HG02623 (cell line): ENCODE results near the gene OR5B21.

Experiments
- ATAC-seq: cut with Tn5 transposase; IDR thresholded peaks from one replicate; pipeline ENCODE4 v1.9.1; 2021; ENCODE audit warnings: moderate library complexity; ENCODE audit not compliant: unreplicated experiment

The OR5B21 gene

DNA sequence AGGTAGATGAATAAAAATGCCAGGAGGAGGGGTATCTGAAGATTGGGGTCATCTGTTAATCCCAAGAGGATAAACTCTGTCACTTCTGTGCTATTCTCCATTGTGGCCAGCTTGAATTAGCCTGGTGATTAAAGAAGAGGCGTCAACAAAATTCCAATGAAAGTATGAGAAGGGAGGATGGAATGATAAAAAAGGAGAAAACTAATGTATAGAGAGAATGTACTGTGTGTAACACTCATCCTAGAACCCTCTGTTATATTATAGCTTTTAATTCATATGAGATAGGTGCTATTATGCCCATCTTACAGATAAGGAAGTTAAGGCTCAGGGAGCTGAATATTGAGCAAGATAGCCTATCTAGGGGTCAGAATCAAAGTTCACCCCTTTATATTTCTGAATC lies at the start of gene OR5B21:
OR5B21 (minus strand) TSS at position 101 of the 400 bp plus-strand sequence; CDS start at position 101, 0 bp downstream.
- ATAC-seq = no peak

DNA sequence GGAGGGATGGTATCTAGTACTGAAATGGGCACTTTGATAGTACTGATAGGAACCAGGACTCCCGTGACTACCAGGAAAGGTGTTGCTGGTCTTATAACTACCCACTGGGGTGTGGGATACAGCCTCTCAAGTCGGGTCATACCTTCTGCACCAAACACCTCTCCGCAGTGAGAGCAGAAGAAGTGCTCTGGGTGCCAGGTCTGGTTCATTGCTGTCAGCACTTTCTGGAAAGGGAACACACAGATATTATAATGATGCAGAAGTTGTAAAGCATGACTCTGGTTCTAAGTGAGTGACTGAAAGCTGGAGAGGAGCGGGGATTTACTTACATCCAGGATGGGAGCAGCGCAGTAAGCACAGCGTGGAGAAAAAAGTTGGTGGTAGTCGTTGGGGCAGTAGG lies 41.7 kb upstream of the OR5B21 start:
- no peak for ATAC-seq

DNA sequence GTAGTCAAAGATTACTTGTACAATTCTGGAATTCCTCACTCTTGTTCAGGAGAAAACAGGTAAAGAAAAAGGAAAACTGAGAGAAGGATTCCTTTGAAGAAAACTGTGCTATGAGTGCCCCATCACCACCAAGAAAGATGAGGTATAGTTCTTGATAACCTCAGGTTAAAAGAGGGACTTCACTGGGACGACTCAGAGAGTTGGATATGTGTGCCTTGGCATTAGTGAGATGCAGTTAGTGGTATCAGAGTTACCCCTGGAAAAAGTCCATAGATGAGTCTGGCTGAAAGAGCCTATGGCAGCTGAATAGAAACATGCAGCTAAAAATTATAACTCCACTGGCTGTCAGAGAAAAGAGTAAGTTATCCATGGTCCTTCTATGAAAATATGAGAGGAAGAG lies 38.9 kb upstream of the OR5B21 start:
- ATAC-seq = no peak

DNA sequence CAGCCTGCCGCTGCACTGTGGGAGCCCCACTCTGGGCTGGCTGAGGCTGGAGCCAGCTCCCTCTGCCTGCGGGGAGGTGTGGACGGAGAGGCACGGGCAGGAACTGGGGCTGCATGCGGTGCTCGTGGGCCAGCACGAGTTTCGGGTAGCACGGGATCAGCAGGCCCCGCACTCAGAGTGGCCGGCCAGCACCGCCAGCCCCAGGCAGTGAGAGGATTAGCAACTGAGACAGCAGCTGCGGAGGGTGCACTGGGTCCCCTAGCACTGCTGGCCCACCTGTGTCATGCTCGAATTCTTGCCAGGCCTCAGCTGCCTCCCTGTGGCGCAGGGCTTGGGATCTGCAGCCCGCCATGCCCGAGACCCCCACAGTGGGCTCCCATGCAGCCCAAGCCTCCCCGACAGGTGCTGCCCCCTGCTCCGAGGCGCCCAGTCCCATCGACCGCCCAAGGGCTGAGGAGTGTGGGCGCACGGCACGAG lies 24.0 kb upstream of the OR5B21 start:
- ATAC-seq = no peak

DNA sequence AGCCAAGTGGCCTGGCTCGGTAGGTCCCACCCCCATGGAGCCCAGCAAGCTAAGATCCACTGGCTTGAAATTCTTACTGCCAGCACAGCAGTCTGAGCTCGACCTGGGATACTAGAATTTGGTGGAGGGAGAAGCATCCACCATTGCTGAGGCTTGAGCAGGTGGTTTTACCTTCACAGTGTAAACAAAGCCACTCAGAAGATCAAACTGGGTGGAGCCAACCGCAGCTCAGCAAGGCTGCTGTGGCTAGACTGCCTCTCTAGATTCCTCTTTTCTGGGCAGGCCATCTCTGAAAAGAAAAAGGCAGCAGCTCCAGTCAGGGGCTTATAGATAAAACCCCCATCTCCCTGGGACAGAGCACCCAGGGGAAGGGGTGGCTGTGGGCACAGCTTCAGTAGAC lies 22.3 kb upstream of the OR5B21 start:
- ATAC-seq = no peak

GRCh38 chr11:58527429-58527828 lies 19.5 kb upstream of the OR5B21 start:
- ATAC-seq = no peak

GRCh38 chr11:58526721-58527120 lies 18.8 kb upstream of the OR5B21 start:
- ATAC-seq = no peak

DNA sequence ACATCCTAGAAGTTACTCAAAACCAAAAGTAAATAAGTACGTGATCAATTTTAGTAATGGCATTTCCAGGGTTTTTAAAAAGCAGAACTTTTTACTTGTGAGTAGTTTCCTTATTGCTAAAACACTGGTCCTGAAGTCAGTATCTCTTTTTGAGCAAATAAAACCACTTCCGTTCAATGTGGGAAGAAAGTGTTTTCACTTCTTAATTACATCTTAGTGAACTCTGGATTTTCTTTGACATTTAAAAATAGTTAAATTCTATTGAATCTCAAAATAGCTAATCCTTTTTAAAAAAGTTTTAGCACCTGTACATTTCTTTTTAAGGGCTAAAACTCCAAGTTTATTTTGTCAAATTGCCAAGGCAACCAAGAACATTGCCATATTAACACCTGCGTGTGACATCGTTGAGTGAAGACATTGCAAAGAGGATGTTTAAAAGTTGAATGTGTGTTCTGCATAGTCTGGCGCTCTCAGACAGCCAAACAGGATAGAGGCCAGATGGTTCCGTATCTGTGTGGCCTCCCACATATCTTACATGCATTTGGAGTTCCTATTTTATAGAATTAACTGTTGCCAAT lies 17.2 kb upstream of the OR5B21 start:
- ATAC-seq = peak; percentile 83

DNA sequence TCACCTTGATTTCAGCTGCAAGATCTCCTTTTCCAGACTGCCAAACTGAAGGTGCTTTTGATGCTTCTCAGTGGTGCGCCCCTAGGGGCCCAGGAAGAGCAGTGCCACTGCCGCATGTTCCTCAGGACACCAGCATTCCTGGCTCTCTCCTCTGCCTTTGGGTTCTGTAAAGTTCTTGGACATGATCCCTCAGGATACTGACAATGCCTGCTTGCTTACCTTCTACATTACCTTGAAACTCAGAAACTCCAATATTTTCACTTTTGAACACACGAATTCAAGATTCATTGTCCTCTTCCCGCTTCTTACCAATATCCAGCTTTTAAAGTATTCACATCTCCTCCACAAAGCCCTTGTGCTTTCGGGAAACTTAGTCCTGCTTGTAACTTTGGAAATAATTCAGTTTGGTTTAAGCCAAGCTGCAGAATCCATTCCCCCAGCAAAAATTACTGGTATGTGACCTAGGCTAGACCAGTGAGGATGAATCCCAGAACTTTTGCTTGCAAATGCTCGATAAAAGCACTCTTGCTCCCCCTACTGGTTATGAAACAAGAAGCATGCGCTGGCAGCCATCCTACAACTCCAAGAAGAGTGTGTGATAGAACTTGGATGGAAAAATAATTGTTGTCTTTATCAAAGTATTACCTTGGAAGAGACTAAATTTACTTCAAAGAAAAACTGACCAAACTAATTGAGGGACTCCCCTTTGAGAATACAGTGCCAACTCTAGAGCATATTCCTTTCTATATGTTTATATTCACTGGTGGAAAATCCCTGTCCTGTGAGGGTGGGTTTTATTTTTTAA lies 16.5 kb upstream of the OR5B21 start:
- ATAC-seq = peak; percentile 29

DNA sequence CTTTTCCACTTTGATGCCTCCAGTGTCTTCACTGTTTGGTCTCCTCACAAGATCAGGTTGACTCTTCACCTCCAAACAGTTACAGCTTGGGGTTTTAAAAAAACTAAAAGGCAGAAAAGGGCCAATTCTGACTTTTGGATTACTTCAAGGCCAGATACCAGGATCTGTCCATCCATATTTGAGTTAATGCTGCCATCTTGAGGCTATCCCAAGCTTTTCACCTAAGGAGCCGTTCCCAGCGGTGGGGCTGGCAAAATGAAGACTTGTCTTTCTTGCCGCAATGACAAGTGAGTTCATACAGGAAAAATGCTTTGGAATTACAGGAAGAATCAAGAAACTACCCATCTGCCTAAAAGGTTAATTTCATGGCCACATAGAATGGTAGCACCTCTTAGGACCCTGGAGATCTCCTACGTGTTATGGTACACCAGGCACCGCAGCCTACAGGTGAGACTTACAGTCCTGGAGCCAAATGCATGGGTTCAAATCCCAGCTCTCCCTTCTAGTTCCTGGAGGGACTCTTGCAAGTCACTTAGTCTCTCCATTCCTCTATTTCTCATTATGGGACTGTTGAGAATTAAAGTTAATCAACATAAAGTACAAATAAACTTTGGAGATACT lies 6.0 kb upstream of the OR5B21 start:
- ATAC-seq = peak; percentile 53

- ATAC-seq = no peak
Observed at GRCh38 chr11:58511636-58512035, 3.7 kb upstream of the OR5B21 start.

GRCh38 chr11:58509748-58510147 lies 1.8 kb upstream of the OR5B21 start:
- no peak for ATAC-seq

GRCh38 chr11:58508814-58509213 lies 909 bp upstream of the OR5B21 start:
- no peak for ATAC-seq

GRCh38 chr11:58507355-58507754 lies 550 bp downstream of the OR5B21 start:
- ATAC-seq = no peak

GRCh38 chr11:58506935-58507334 lies 970 bp downstream of the OR5B21 start:
- peak; percentile 39 for ATAC-seq

GRCh38 chr11:58505849-58506248 lies 2.1 kb downstream of the OR5B21 start:
- ATAC-seq = no peak

GRCh38 chr11:58504232-58504631 lies 3.7 kb downstream of the OR5B21 start:
- ATAC-seq = no peak

- ATAC-seq = peak; percentile 92
Observed at GRCh38 chr11:58503361-58503856, 4.5 kb downstream of the OR5B21 start.

- ATAC-seq = no peak
Observed at GRCh38 chr11:58502004-58502403, 5.9 kb downstream of the OR5B21 start.

- ATAC-seq = no peak
Observed at GRCh38 chr11:58498464-58498863, 9.4 kb downstream of the OR5B21 start.

DNA sequence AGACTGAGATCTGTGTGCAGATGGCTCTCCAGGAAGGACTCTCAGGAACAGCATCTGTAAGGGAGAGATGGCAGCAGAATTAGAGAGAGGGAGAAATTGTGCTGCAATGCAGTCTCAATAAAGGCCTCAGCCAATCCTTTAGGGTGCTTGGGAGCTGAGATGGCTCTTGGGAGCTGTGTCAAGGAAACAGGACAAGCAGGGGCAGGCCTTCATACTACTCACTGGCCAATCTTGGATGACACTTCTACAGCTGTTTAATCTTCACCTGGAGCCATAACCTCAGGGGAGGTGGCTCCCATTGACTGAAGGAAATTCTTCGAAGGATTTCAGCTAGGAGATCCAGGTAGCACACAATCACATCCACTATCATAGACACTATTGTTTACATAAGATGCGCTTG lies 10.0 kb downstream of the OR5B21 start:
- ATAC-seq = no peak

DNA sequence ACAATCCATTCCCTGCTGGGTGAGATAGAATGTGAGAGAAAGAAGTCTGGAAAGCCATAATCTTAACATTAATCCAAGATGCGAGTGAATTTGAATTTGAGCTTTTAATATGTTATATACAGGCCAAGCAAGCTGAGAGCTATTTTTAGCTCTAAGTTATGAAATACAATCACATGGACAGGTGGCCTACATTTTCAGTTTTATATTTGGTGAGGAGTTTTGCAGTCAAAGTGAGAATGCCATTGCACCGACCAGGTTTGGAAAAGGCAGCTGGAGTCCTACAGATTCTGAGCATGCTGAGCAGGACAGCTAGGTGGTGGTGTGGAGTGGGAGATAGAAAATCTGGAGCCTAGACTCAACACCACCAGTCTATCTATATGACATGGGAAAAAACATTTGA lies 12.0 kb downstream of the OR5B21 start:
- ATAC-seq = no peak
